B cell (primary cell): ENCODE data around the gene OLIG2. TPM values are rescaled to one million over a fixed set of nuclear protein-coding genes. Genes with fewer than 3 reads are reported as not detected.

Experiments used
- ATAC-seq: fragments of 200-7000 bp; cut with Tn5 transposase; one replicate; pipeline ENCODE4 v1.10.0; 2021; ENCODE audit warnings: low read depth, mild to moderate bottlenecking, moderate number of reproducible peaks, moderate library complexity
- CTCF ChIA-PET: fragments of 350-600 bp; sonication (Branson Sonifier 250); formaldehyde crosslinking; loops from one replicate; lab custom pipeline; 2021; ENCODE audit warnings: antibody characterized with exemption, inconsistent platforms; lab: Charles Lee
- POLR2A ChIA-PET: fragments of 350-600 bp; sonication (Branson Sonifier 250); formaldehyde crosslinking; loops from one replicate; lab custom pipeline; 2021; ENCODE audit warnings: antibody characterized with exemption; lab: Charles Lee
- DNase-seq: peaks from one replicate; pipeline ENCODE4 v3.0.0; 2013
- H2AFZ ChIP-seq: 2 replicates; pipeline ENCODE4 v1.6.1; 2012; ENCODE audit warnings: mild to moderate bottlenecking, low read depth, low read length; ENCODE audit not compliant: insufficient read depth, poor library complexity, severe bottlenecking
- H3K27ac ChIP-seq, 2 donors: 1 replicate in 1 of 2; 2 replicates in 1 of 2; pipeline ENCODE4 v1.5.1; 2012 to 2013; ENCODE audit warnings: low read length in 2 of 2, mild to moderate bottlenecking in 2 of 2, moderate library complexity in 1 of 2
- H3K27me3 ChIP-seq, 4 experiments: fragments of 200-600 bp in 1 of 4; sonication (generic) in 1 of 4; replicated peaks in 1 of 4; 1 replicate in 2 of 4; 2 replicates in 2 of 4; pipeline versions ENCODE4 v1.6.1 to v1.7.0; 2013 to 2016; ENCODE audit warnings: low read length in 3 of 4, mild to moderate bottlenecking in 2 of 4, mixed read lengths in 1 of 4, moderate library complexity in 1 of 4; ENCODE audit not compliant: insufficient read depth in 4 of 4, control insufficient read depth in 3 of 4; ENCODE audit errors: control extremely low read depth in 1 of 4
- H3K36me3 ChIP-seq, 2 experiments: replicated peaks in 1 of 2; 1 replicate in 1 of 2; 2 replicates in 1 of 2; pipeline versions ENCODE4 v1.6.1 to v1.7.1; 2013; ENCODE audit warnings: low read length in 1 of 2; ENCODE audit not compliant: insufficient read depth in 2 of 2, control insufficient read depth in 1 of 2; ENCODE audit errors: control extremely low read depth in 1 of 2, extremely low read depth in 1 of 2
- H3K4me1 ChIP-seq, 2 donors: fragments of 200-600 bp in 1 of 2; sonication (generic) in 1 of 2; 1 replicate in 1 of 2; 2 replicates in 1 of 2; pipeline versions ENCODE4 v1.5.1 to v1.6.1; 2013 to 2017; ENCODE audit warnings: low read length in 2 of 2; ENCODE audit not compliant: control insufficient read depth in 2 of 2, insufficient read depth in 2 of 2
- H3K4me2 ChIP-seq: replicated peaks from 2 replicates; pipeline ENCODE3; 2012; ENCODE audit warnings: mild to moderate bottlenecking, low read depth, low read length; ENCODE audit not compliant: poor library complexity, severe bottlenecking
- H3K4me3 ChIP-seq, 5 experiments: fragments of 200-600 bp in 1 of 5; sonication (generic) in 1 of 5; 1 replicate in 3 of 5; 2 replicates in 2 of 5; pipeline versions ENCODE4 v1.5.1 to v1.7.0; 2011 to 2016; ENCODE audit warnings: low read length in 4 of 5, mild to moderate bottlenecking in 4 of 5, low read depth in 2 of 5, control low read depth in 1 of 5, moderate library complexity in 1 of 5; ENCODE audit not compliant: insufficient read depth in 1 of 5; ENCODE audit errors: control extremely low read depth in 1 of 5, extremely low read depth in 1 of 5
- H3K79me2 ChIP-seq: fragments of 200-600 bp; sonication (generic); one replicate; pipeline ENCODE4 v1.6.0; 2016; ENCODE audit warnings: low read length; ENCODE audit not compliant: control insufficient read depth, insufficient read depth
- H3K9ac ChIP-seq: fragments of 200-600 bp; sonication (generic); 2 replicates; pipeline ENCODE4 v1.6.1; 2017; ENCODE audit warnings: mild to moderate bottlenecking, low read length, moderate library complexity
- H3K9me3 ChIP-seq, 3 donors: one replicate each; pipeline versions ENCODE4 v1.6.1 to v1.7.1; 2013; ENCODE audit warnings: low read length in 2 of 3; ENCODE audit not compliant: control insufficient read depth in 2 of 3, insufficient read depth in 1 of 3; ENCODE audit errors: control extremely low read depth in 1 of 3
- H4K20me1 ChIP-seq: 2 replicates; pipeline ENCODE4 v1.6.0; 2012; ENCODE audit warnings: mild to moderate bottlenecking, low read length; ENCODE audit not compliant: insufficient read depth, control insufficient read depth, poor library complexity, severe bottlenecking
- H3K27ac Mint-ChIP-seq: one replicate; pipeline ENCODE4 v1.8.0; 2021; ENCODE audit warnings: mixed read lengths
- H3K27me3 Mint-ChIP-seq: one replicate; pipeline ENCODE4 v1.8.0; 2021; ENCODE audit warnings: mixed read lengths
- H3K4me1 Mint-ChIP-seq: one replicate; pipeline ENCODE4 v1.8.0; 2021; ENCODE audit warnings: mixed read lengths
- H3K4me3 Mint-ChIP-seq: one replicate; pipeline ENCODE4 v1.8.0; 2021; ENCODE audit warnings: mixed read lengths
- H3K9me3 Mint-ChIP-seq: one replicate; pipeline ENCODE4 v1.8.0; 2022; ENCODE audit warnings: mixed read lengths; ENCODE audit not compliant: insufficient read depth
- EZH2 ChIP-seq: IDR thresholded peaks from 2 replicates; pipeline ENCODE4 v1.6.1; 2012; ENCODE audit warnings: borderline replicate concordance, low read depth, mild to moderate bottlenecking, moderate library complexity, low read length; ENCODE audit not compliant: insufficient read depth, poor library complexity, severe bottlenecking
- WGBS: methylation state at CpG from one replicate; pipeline ENCODE4 v1.1.5; 2013; ENCODE audit warnings: missing lambda C conversion rate; ENCODE audit not compliant: insufficient coverage; 5-methylcytosine and 5-hydroxymethylcytosine counted together
- intact Hi-C: fragments of 100-400 bp; cut with micrococcal nuclease; formaldehyde crosslinking; loops from one replicate; pipeline ENCODE4 v1.10.0; 2022
- polyA plus RNA-seq: library from polyadenylated mRNA; depleted of rRNA; stranded (reverse); fragments of >200 nt; gene quantifications from 2 replicates; pipeline ENCODE4 v1.2.3, GENCODE V29; 2012
- total RNA-seq, 2 donors: library from RNA; stranded (reverse); fragments of 120-200 nt in 1 of 2; gene quantifications; 1 replicate in 1 of 2; 2 replicates in 1 of 2; pipeline versions ENCODE4 v1.2.3 to v1.2.4, GENCODE V29; 2013 to 2022
- TF ChIP-seq, protein P1 (sequence below): fragments of 200-600 bp; IDR thresholded peaks from one replicate; pipeline ENCODE4 v1.8.0; 2022; ENCODE audit warnings: antibody characterized with exemption, mild to moderate bottlenecking

The OLIG2 gene
- total and polyA plus RNA-seq, 2 donors (not counting 1 experiment from before 2014, with no cell fraction given), result not detected

DNA sequence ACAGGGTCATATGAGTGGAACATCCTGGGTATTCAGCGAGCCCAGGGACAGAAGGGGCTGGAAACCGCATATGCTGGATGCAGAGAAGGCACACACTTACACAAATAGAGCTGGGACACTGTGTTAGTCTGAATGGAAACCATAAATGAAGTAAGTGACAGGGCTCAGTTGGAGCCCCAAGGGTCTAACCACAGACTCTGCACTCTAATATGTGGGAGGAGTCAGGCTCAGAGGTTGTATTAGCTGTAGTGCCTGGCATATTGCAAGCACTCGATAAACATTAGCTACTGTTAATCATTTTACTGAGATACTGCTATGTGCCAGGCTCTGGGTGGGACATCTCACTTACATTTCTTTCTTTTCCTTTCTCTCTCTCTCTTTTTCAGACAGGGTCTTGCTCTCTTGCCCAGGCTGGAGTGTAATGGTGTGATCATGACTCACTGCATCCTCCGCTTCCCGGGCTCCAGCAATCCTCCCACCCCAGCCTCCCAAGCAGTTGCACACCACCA lies 37.7 kb downstream of the OLIG2 start:
- Histone ChIP-seq H3K9me3 (peaks cover 0 to 8% (median 0%) of the 10 kb centered on the region in 3 donors), H3K4me2 (no peak overlapping the region), H3K4me3 (no peak overlapping the region), H3K36me3 (no peaks in the 10 kb centered on the region), H3K9ac (no peak overlapping the region), H3K79me2 (no peaks in the 10 kb centered on the region), H3K27ac (no peak overlapping the region), H3K27me3 (peaks cover 0 to 37% (median 12%) of the 10 kb centered on the region in 4 experiments), H3K4me1 (peaks cover 0 to 3% of the 10 kb centered on the region in 2 donors), H2AFZ (no peak overlapping the region), H4K20me1 (no peaks in the 10 kb centered on the region)
- ChIA-PET CTCF (no interaction called here), POLR2A (no interaction called here)
- ATAC-seq, result no peak
- intact Hi-C loops, result no loop called here
- no peak for DNase-seq
- Mint-ChIP-seq H3K27ac (no peak overlapping the region), H3K9me3 (no peaks in the 10 kb centered on the region), H3K4me1 (no peaks in the 10 kb centered on the region), H3K4me3 (no peak overlapping the region), H3K27me3 (peaks cover 64% of the 10 kb centered on the region)
- TF ChIP-seq EZH2, result no peak
- TF ChIP-seq, protein P1, sequence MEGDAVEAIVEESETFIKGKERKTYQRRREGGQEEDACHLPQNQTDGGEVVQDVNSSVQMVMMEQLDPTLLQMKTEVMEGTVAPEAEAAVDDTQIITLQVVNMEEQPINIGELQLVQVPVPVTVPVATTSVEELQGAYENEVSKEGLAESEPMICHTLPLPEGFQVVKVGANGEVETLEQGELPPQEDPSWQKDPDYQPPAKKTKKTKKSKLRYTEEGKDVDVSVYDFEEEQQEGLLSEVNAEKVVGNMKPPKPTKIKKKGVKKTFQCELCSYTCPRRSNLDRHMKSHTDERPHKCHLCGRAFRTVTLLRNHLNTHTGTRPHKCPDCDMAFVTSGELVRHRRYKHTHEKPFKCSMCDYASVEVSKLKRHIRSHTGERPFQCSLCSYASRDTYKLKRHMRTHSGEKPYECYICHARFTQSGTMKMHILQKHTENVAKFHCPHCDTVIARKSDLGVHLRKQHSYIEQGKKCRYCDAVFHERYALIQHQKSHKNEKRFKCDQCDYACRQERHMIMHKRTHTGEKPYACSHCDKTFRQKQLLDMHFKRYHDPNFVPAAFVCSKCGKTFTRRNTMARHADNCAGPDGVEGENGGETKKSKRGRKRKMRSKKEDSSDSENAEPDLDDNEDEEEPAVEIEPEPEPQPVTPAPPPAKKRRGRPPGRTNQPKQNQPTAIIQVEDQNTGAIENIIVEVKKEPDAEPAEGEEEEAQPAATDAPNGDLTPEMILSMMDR, result no peak
- 50% methylated on average over 2 of the region's 5 CpGs for WGBS

DNA sequence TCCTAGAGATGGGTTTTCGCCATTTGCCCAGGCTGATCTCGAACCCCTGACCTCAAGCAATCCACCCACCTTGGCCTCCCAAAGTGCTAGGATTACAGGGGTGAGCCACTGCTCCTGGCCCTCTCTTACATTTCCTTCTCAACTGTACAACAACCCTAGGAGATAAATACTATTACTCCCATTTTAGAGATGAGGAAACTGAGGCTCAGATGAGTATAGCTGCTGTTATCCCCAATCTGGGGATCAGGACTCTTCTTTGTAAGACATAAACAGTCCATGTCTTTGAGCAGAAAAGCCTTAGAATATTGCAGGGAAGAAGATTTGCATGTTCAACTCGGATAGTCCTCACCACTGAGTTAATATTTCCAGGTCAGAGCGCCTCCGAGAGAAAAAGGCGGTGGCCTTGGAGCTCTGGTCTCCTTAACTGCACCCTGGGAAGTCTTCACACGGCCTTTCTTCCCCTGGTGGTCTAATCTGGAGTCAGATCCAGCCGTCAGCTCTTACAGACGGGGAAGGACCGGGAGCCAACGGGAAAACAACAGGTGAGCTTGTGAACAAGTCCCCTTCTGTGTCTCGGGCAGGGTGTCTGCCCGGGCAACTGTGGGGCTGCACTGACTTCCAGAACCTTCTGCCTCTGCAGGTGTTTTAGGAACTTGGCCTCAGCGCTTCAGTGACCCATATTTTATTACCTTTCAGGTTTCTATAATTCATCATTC lies 38.3 kb downstream of the OLIG2 start:
- Histone ChIP-seq H2AFZ (no peak overlapping the region), H3K9me3 (peaks cover 3 to 8% (median 3%) of the 10 kb centered on the region in 3 donors), H3K36me3 (no peaks in the 10 kb centered on the region), H3K4me3 (no peak overlapping the region), H3K27me3 (peaks cover 0 to 41% (median 18%) of the 10 kb centered on the region in 4 experiments), H3K4me1 (peaks cover 0 to 3% of the 10 kb centered on the region in 2 donors), H3K4me2 (no peak overlapping the region), H4K20me1 (no peaks in the 10 kb centered on the region), H3K9ac (no peak overlapping the region), H3K79me2 (no peaks in the 10 kb centered on the region), H3K27ac (no peak overlapping the region)
- POLR2A ChIA-PET, result no interaction called here
- Mint-ChIP-seq H3K27ac (no peak overlapping the region), H3K4me1 (no peaks in the 10 kb centered on the region), H3K4me3 (no peak overlapping the region), H3K27me3 (peaks cover 67% of the 10 kb centered on the region), H3K9me3 (no peaks in the 10 kb centered on the region)
- no peak for ATAC-seq
- intact Hi-C loops, result no loop called here
- TF ChIP-seq EZH2, result no peak
- TF ChIP-seq, protein P1, result no peak
- CTCF ChIA-PET, result no interaction called here
- DNase-seq, result no peak
- 88% methylated on average over 14 of the region's 14 CpGs for WGBS
